ENCODE data around the gene ACER3. TPM values are rescaled to one million over a fixed set of nuclear protein-coding genes. Genes with fewer than 3 reads are reported as not detected.
A peak's percentile ranks its signal among the peaks of the same experiment; 100 is the strongest.

The ACER3 gene
- total RNA-seq, 1 experiment from 2014 or later, result 13.7 TPM

- CTCF ChIA-PET, result interaction anchor here (1.0 to 2.6 kb wide), 7 partner anchors 9 to 110 kb away, joined by 3 to 21 read pairs (median 7); no protein-coding TSS in a partner anchor
- H3K27ac Mint-ChIP-seq, result no peak overlapping the region
- POLR2A ChIA-PET, result no interaction called here
- TF ChIP-seq ZNF281 (CRISPR knock-in tag; IDR thresholded peaks at IDR 0.05) (no peak), TEAD4 (CRISPR knock-in tag; IDR thresholded peaks at IDR 0.05) (no peak), NFYB (CRISPR knock-in tag; conservative IDR thresholded peaks at IDR 0.05; ENCODE audit: low read depth) (no peak), SOX15 (CRISPR knock-in tag; IDR thresholded peaks at IDR 0.05) (no peak), E2F5 (CRISPR knock-in tag; IDR thresholded peaks at IDR 0.05) (no peak), USF1 (CRISPR knock-in tag; IDR thresholded peaks at IDR 0.05) (no peak), FOXK1 (CRISPR knock-in tag; IDR thresholded peaks at IDR 0.05) (no peak), NR1H2 (CRISPR knock-in tag; IDR thresholded peaks at IDR 0.05) (no peak), FOXJ3 (CRISPR knock-in tag; IDR thresholded peaks at IDR 0.05; ENCODE audit: borderline replicate concordance) (no peak), HMGA2 (CRISPR knock-in tag; IDR thresholded peaks at IDR 0.05) (no peak), ESRRA (CRISPR knock-in tag; IDR thresholded peaks at IDR 0.05; ENCODE audit: borderline replicate concordance) (no peak), ZNF317 (CRISPR knock-in tag; IDR thresholded peaks at IDR 0.05; ENCODE audit: borderline replicate concordance, low read depth) (no peak)
- no peaks in the 10 kb centered on the region for H3K9me3 Mint-ChIP-seq
- no peaks in the 10 kb centered on the region for H3K36me3 Mint-ChIP-seq
- H3K27me3 Mint-ChIP-seq (ENCODE audit: low read depth), result peaks cover 4% of the 10 kb centered on the region; the same call in 1 of the 2 replicates
- H3K4me3 Mint-ChIP-seq, result no peak overlapping the region
- no peak for DNase-seq (ENCODE audit: low spot score)
- H3K4me1 Mint-ChIP-seq, result peaks cover 7% of the 10 kb centered on the region
- ATAC-seq, result no peak
These were observed 169.1 kb downstream of the ACER3 start for GRCh38 chr11:77029829-77030228.

GRCh38 chr11:77030834-77031414 is 170.2 kb downstream of the ACER3 start:
- Mint-ChIP-seq H3K36me3 (no peaks in the 10 kb centered on the region), H3K4me3 (no peak overlapping the region), H3K27ac (no peak overlapping the region), H3K4me1 (peaks cover 7% of the 10 kb centered on the region), H3K9me3 (no peaks in the 10 kb centered on the region), H3K27me3 (ENCODE audit: low read depth) (peaks cover 4% of the 10 kb centered on the region; the same call in 1 of the 2 replicates)
- POLR2A ChIA-PET, result no interaction called here
- ATAC-seq (peak; percentile 75), DNase-seq (ENCODE audit: low spot score) (no peak)
- TF ChIP-seq JUN (CRISPR knock-in tag; IDR thresholded peaks at IDR 0.05) (no peak), ZNF532 (CRISPR knock-in tag; IDR thresholded peaks at IDR 0.05; ENCODE audit: borderline replicate concordance) (no peak), ZNF121 (CRISPR knock-in tag; IDR thresholded peaks at IDR 0.05) (peak; percentile 95)
- CTCF ChIA-PET, result interaction anchor here (0.9 to 2.6 kb wide), 8 partner anchors 9 to 297 kb away, joined by 3 to 21 read pairs (median 4); no protein-coding TSS in a partner anchor

Data from WTC11 (cell line).